Lower leg skin (tissue), 4 donors: ENCODE data around the gene IL18. TPM values are rescaled to one million over a fixed set of nuclear protein-coding genes. Genes with fewer than 3 reads are reported as not detected.
"Not testable (repeated sequence)": the region's sequence is repeated elsewhere in the genome, so short reads cannot be mapped to it uniquely, and the experiment has no call there.

Experiments used
- DNase-seq, 2 donors: peaks; one replicate each; pipeline ENCODE4 v3.0.0-alpha.2; 2019; ENCODE audit warnings: low spot score in 2 of 2
- H3K4me3 ChIP-seq: fragments of 200-600 bp; sonication (generic); 2 replicates; pipeline ENCODE4 v1.5.1; 2017; ENCODE audit warnings: mild to moderate bottlenecking, low read depth; ENCODE audit not compliant: poor library complexity, severe bottlenecking
- POLR2A ChIP-seq, 2 donors: fragments of 450-650 bp; IDR thresholded peaks; one replicate each; pipeline ENCODE4 v1.6.1; 2016 to 2017; ENCODE audit warnings: antibody characterized with exemption in 2 of 2, mild to moderate bottlenecking in 1 of 2, moderate library complexity in 1 of 2
- WGBS, 2 donors: methylation state at CpG; one replicate each; pipeline ENCODE4 v1.1.5; 2018; 5-methylcytosine and 5-hydroxymethylcytosine counted together
- intact Hi-C: fragments of 100-400 bp; cut with DNase I; formaldehyde crosslinking; loops from one replicate; pipeline ENCODE4 v1.15.0; 2023; ENCODE audit warnings: low total_unique reads
- total RNA-seq, 4 donors: library from RNA; depleted of rRNA; stranded (reverse); fragments of >200 nt; gene quantifications; one replicate each; pipeline ENCODE4 v1.1.0, GENCODE V29; 2016
- TF ChIP-seq, protein P1 (sequence below), 3 donors: fragments of 450-650 bp; IDR thresholded peaks; one replicate each; pipeline ENCODE4 v1.5.1; 2016; ENCODE audit warnings: antibody characterized with exemption in 3 of 3, mild to moderate bottlenecking in 3 of 3, moderate library complexity in 2 of 3

The IL18 gene
- total RNA-seq, 4 donors from 2014 or later: 231 to 331 (median 297) TPM

DNA sequence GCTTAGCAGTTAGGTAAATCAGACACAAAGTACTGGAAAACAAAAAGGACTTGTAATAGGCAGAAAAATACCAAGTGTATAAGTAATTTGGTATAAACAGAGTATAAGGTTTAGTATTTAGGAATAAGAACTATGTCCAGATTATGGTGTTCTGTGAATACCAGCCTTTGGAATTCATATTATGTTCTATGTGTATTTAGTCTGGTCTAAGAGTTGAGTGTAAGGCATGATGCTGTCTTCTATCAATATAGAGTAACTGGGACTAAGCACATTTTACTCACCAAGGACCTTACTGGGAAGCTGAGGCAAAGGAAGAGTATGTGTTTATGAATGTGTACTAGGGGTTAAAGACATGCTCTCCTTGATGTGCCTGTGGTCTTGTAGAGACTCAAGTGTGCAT, 67.7 kb downstream of the IL18 start:
- intact Hi-C loops: no loop called here

DNA sequence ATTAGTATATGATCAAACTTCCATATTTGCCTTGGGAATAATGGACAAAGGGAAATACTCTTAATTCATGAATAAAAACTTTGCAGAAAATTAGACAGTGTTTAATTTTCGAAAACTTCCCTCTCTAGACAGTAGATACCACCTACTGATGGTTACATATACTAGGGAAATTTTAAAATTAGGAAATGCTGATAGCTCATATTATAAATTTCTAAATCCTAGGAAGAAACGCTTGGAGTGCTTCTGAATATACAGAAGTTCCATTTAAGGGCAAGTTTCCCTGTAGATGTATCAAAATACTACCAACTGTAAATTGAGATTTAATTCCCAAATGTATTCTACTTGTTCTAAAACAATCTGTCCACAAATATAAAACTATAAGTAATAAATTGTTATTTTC, 68.6 kb downstream of the IL18 start:
- WGBS, 2 donors: 90 to 100% methylated on average over 2 of the region's 2 CpGs
- intact Hi-C loops, DNase-seq, H3K4me3 ChIP-seq: not testable (repeated sequence)

More for the DNA sequence above, 67.7 kb downstream of the IL18 start:
- DNase-seq: no peak
- TF ChIP-seq POLR2A (IDR thresholded peaks at IDR 0.05): no peak
- TF ChIP-seq, protein P1, sequence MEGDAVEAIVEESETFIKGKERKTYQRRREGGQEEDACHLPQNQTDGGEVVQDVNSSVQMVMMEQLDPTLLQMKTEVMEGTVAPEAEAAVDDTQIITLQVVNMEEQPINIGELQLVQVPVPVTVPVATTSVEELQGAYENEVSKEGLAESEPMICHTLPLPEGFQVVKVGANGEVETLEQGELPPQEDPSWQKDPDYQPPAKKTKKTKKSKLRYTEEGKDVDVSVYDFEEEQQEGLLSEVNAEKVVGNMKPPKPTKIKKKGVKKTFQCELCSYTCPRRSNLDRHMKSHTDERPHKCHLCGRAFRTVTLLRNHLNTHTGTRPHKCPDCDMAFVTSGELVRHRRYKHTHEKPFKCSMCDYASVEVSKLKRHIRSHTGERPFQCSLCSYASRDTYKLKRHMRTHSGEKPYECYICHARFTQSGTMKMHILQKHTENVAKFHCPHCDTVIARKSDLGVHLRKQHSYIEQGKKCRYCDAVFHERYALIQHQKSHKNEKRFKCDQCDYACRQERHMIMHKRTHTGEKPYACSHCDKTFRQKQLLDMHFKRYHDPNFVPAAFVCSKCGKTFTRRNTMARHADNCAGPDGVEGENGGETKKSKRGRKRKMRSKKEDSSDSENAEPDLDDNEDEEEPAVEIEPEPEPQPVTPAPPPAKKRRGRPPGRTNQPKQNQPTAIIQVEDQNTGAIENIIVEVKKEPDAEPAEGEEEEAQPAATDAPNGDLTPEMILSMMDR (IDR thresholded peaks at IDR 0.05): no peak
- H3K4me3 ChIP-seq: no peak overlapping the region

Other genes with a start within 250 kb of the IL18 start
- gene C11orf52, start 245.2 kb downstream of the IL18 start, total RNA-seq: 10 to 100 TPM in 3 of 4 donors, 1 to 10 TPM in 1; 6.2 to 16.1 (median 12.4) TPM
- gene DIXDC1, start 226.8 kb downstream of the IL18 start, total RNA-seq: 10 to 100 TPM; 13.6 to 21.5 (median 20.3) TPM
- gene DLAT, start 138.7 kb downstream of the IL18 start, total RNA-seq: 10 to 100 TPM; 18.1 to 32.1 (median 23.8) TPM
- gene PIH1D2, start 90.1 kb downstream of the IL18 start, total RNA-seq: 1 to 10 TPM in 2 of 4 donors, under 1 TPM in 2; 0.38 to 2.4 (median 0.90) TPM
- gene NKAPD1, start 89.8 kb downstream of the IL18 start, total RNA-seq: 10 to 100 TPM in 3 of 4 donors, 1 to 10 TPM in 1; 8.5 to 15.6 (median 12.3) TPM
- 10 to 100 TPM; 12.4 to 49.0 (median 29.9) TPM for gene TIMM8B, start 77.3 kb downstream of the IL18 start, total RNA-seq
- 100 to 1,000 TPM in 2 of 4 donors, 10 to 100 TPM in 2; 60.9 to 142 (median 98.9) TPM for gene SDHD, start 77.2 kb downstream of the IL18 start, total RNA-seq
- gene TEX12, start 3.3 kb upstream of the IL18 start, total RNA-seq: under 1 TPM in 2 of 4 donors, not detected in 2; 0.22 to 0.75 TPM
- gene BCO2, start 11.4 kb upstream of the IL18 start, total RNA-seq: 1 to 10 TPM in 3 of 4 donors, under 1 TPM in 1; 0.98 to 5.7 (median 3.7) TPM
- gene PTS, start 62.3 kb upstream of the IL18 start, total RNA-seq: 10 to 100 TPM; 17.0 to 37.2 (median 22.4) TPM
- not detected for gene PLET1, start 96.8 kb upstream of the IL18 start, total RNA-seq